Posterior vena cava (tissue), 2 donors: ENCODE results near the gene WDR7. TPM values are rescaled to one million over a fixed set of nuclear protein-coding genes. Genes with fewer than 3 reads are reported as not detected.

Experiments
- DNase-seq: peaks from one replicate; pipeline ENCODE4 v3.0.0-alpha.2; 2020; ENCODE audit warnings: low spot score
- intact Hi-C, 2 donors: fragments of 100-400 bp; cut with DNase I; formaldehyde crosslinking; loops; one replicate each; pipeline versions ENCODE4 v1.14.1 to v1.14.2; 2022 to 2023
- total RNA-seq, 2 donors: library from RNA; stranded (reverse); fragmentation: NEBNext Ultra II Directional; extraction: Animal tissue kit (Norgen Biotek cat#: 25700); gene quantifications; one replicate each; pipeline ENCODE4 v1.2.1, GENCODE V29; 2021
- donor health status: DM: yes; HTN: yes; CAD: no.
- donor health status: DM: yes; HTN: yes; CAD: no.

Gene WDR7
- total RNA-seq, 2 donors from 2014 or later = 24.9 to 27.3 TPM

- DNase-seq = no peak
- intact Hi-C loops = no loop called here
Observed at GRCh38 chr18:57048859-57049258, 397.7 kb downstream of the WDR7 start.

GRCh38 chr18:57050310-57050949 lies 399.3 kb downstream of the WDR7 start:
- DNase-seq = no peak
- intact Hi-C loops = no loop called here

GRCh38 chr18:57051021-57051656 lies 400.0 kb downstream of the WDR7 start:
- intact Hi-C loops = no loop called here
- no peak for DNase-seq

- intact Hi-C loops = no loop called here
- no peak for DNase-seq
Observed at GRCh38 chr18:57051657-57052044, 400.5 kb downstream of the WDR7 start.

GRCh38 chr18:57052173-57052572 lies 401.0 kb downstream of the WDR7 start:
- no peak for DNase-seq
- intact Hi-C loops = no loop called here

- intact Hi-C loops = no loop called here
- no peak for DNase-seq
Observed at GRCh38 chr18:57052759-57053158, 401.6 kb downstream of the WDR7 start.

GRCh38 chr18:57054891-57055290 lies 403.7 kb downstream of the WDR7 start:
- intact Hi-C loops = loop anchor here in 1 of 2 donors (2.0 kb wide), 1 partner anchor 248 kb away; no protein-coding TSS in a partner anchor
- no peak for DNase-seq

GRCh38 chr18:57057890-57058289 lies 406.7 kb downstream of the WDR7 start:
- no peak for DNase-seq
- intact Hi-C loops = no loop called here

GRCh38 chr18:57058734-57059133 lies 407.6 kb downstream of the WDR7 start:
- no peak for DNase-seq
- intact Hi-C loops = no loop called here

- intact Hi-C loops = no loop called here
- no peak for DNase-seq
Observed at GRCh38 chr18:57059366-57059765, 408.2 kb downstream of the WDR7 start.

- intact Hi-C loops = no loop called here
- DNase-seq = no peak
Observed at GRCh38 chr18:57060814-57061213, 409.7 kb downstream of the WDR7 start.

GRCh38 chr18:57062178-57062577 lies 411.0 kb downstream of the WDR7 start:
- intact Hi-C loops = no loop called here
- no peak for DNase-seq

- intact Hi-C loops = no loop called here
- DNase-seq = no peak
Observed at GRCh38 chr18:57062844-57063243, 411.7 kb downstream of the WDR7 start.

- intact Hi-C loops = no loop called here
- no peak for DNase-seq
Observed at GRCh38 chr18:57063601-57064103, 412.5 kb downstream of the WDR7 start.

- intact Hi-C loops = no loop called here
- no peak for DNase-seq
Observed at GRCh38 chr18:57073501-57074187, 422.5 kb downstream of the WDR7 start.

- intact Hi-C loops = no loop called here
- no peak for DNase-seq
Observed at GRCh38 chr18:57075716-57076400, 424.7 kb downstream of the WDR7 start.

- intact Hi-C loops = no loop called here
- no peak for DNase-seq
Observed at GRCh38 chr18:57077005-57077765, 426.0 kb downstream of the WDR7 start.

GRCh38 chr18:57077786-57078552 lies 426.8 kb downstream of the WDR7 start:
- DNase-seq = no peak
- intact Hi-C loops = no loop called here

GRCh38 chr18:57078614-57079013 lies 427.5 kb downstream of the WDR7 start:
- no peak for DNase-seq
- intact Hi-C loops = no loop called here
